NCI-H146 (cell line): Measurements from ENCODE around the gene ETFDH.
"Not testable (repeated sequence)": the region's sequence is repeated elsewhere in the genome, so short reads cannot be mapped to it uniquely, and the experiment has no call there.

Experiments
- DNase-seq: peaks from one replicate; lab custom pipeline; 2025; lab: John Stamatoyannopoulos, UW

ETFDH gene

GRCh38 chr4:158754385-158755180 is 82.5 kb downstream of the ETFDH start:
- no peak for DNase-seq

DNA sequence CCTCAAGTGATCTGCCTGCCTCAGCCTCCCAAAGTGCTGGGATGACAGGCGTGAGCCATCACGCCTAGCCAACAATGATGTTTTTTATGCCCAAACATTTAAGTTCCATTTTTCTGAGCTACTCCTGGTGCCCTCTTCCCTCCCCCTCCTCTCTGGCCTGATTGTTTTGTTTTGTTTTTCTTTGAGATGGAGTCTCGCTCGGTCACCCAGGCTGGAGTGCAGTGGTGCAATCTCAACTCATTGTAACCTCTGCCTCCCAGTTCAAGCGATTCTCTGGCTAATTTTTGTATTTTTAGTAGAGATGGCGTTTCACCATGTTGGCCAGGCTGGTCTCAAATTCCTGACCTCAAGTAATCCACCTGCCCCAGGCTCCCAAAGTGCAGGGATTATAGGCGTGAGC is 83.7 kb downstream of the ETFDH start:
- not testable (repeated sequence) for DNase-seq

GRCh38 chr4:158756588-158756987 is 84.5 kb downstream of the ETFDH start:
- no peak for DNase-seq

GRCh38 chr4:158758142-158758541 is 86.0 kb downstream of the ETFDH start:
- DNase-seq: no peak

DNA sequence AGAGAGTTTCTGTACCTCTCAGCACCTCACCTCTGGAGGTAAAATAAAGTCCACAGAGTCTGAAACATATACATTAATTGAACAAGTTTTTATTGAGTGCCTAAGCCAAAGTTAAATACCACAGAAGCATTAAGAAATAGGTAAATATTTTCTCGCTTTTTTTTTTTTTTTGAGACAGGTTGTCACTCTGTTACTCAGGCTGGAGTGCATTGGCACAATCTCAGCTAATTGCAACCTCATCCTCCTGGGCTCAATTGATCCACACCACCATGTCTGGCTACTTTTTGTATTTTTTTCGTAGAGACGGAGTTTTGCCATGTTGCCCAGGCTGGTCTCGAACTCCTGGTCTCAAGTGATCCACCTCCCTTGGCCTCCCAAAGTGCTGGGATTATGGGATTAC is 86.6 kb downstream of the ETFDH start:
- no peak for DNase-seq
